HG02840 (cell line): Measurements from ENCODE around the gene FAM81A.
"Not testable (repeated sequence)": the region's sequence is repeated elsewhere in the genome, so short reads cannot be mapped to it uniquely, and the experiment has no call there.

Experiments
- ATAC-seq: cut with Tn5 transposase; IDR thresholded peaks from one replicate; pipeline ENCODE4 v1.9.1; 2021; ENCODE audit warnings: mild to moderate bottlenecking, moderate library complexity, moderate number of reproducible peaks; ENCODE audit not compliant: unreplicated experiment, low FRiP score

The FAM81A gene

GRCh38 chr15:59420986-59421618, 16.9 kb upstream of the FAM81A start:
- no peak for ATAC-seq

DNA sequence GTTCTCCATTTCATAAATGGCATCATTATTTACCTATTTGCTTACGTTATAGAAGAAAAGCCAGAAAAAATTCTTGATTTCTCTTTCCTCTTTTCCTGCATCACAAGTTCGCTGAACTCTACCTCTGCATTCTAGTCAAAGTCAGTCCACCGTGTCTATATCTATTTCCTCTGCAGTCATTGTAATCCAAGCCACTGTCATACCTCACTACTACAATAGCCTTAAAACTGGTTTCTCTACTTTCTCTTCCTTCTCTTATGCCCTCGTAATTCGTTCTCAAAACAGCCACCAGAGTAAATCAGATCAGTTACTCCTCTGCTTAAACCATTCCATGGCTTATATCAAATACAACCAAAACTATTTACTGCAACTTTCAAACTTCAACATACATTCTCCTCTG, 13.4 kb upstream of the FAM81A start:
- ATAC-seq: no peak

GRCh38 chr15:59428898-59429297, 9.1 kb upstream of the FAM81A start:
- not testable (repeated sequence) for ATAC-seq

DNA sequence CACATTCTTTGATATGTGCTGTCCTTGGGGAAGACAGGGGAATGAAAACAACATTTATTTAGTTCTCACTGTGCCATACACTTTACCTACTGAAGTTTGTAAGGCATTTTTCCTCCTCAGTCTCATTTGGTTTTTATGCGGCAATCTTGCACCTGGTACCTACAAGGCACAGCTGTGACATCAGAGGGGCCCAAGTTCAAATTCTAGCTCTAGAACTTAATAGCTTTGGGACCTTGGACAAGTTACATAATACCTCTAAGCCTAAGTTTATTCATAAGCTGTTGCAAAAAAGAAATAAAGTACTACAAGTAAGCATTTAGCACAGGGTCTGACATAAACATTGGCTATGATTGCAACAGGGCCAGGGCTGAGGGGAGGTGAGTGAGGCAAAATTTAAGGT, 5.6 kb upstream of the FAM81A start:
- ATAC-seq: no peak

DNA sequence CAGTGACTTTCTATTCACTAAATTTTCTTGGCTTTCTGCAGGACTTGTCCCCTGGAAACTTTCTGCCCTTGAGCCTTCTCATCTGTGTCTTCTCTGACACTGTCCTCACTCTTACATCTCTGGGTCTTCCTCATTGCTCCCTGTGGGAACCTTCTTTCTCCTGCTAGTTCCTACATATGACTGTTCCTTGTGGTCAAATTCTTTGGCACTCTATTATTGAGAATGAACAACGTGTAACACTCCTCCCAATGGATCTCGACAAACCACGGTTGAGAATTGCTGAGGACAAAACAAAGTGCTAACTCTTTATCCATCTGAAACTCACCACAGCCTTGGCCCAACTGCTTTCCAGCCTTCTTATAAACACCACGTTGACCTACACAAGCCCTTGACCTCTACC, 3.5 kb upstream of the FAM81A start:
- no peak for ATAC-seq

- ATAC-seq: no peak
These were observed 1.2 kb upstream of the FAM81A start for GRCh38 chr15:59436774-59437141.

DNA sequence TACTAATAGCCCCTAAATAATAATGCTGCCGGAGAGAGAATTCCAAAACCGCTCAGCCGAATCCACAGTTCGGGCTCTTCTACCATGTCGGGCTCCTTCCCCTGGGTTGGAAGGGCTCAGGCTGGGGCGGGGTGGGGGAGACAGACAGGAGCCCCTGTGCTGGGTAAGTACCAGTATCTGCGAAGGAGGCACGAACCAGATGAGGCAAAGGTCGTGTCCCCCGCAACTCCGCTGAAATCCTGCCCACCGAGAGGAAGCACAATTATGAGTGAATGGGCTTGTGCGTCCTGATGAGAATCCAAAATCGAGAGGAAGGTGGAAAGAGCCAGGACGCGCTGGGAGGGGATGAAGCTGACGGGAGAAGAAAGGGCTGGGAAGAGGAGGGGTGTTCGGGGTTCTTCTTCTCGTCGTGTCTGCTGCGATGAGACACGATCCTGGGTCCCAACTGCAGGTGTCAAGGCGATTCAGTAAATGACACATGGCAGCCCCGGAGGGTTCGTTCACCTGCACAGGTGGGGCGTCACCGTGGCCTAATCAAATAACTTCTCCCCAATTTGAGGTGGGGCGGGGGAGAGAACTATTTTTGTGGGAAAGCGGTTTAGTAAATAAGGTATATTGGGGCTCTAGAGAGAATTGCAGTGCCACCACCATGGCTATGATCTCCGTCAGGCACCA, 707 bp upstream of the FAM81A start:
- ATAC-seq: no peak

GRCh38 chr15:59438625-59439290, 772 bp downstream of the FAM81A start:
- ATAC-seq: no peak

DNA sequence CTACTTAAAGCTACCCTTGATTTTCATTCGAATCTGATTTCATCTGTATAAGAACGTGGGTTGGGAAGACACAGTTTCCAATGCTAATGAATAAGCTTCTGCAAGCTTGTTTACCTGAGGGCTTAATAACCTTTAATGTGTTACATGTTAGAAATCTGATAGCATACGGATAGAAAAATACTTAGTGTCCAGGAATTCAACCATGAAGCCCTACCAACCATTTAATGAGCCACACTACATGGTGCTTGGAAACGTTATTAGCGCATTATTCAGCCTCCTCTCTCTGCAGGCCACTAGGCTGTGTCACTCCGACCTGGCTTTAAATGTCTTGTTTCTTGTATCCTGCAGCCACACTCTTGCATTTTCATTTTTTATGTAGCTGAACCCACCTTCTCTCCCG, 1.6 kb downstream of the FAM81A start:
- no peak for ATAC-seq

- no peak for ATAC-seq
These were observed 5.5 kb downstream of the FAM81A start for GRCh38 chr15:59443341-59444072.

DNA sequence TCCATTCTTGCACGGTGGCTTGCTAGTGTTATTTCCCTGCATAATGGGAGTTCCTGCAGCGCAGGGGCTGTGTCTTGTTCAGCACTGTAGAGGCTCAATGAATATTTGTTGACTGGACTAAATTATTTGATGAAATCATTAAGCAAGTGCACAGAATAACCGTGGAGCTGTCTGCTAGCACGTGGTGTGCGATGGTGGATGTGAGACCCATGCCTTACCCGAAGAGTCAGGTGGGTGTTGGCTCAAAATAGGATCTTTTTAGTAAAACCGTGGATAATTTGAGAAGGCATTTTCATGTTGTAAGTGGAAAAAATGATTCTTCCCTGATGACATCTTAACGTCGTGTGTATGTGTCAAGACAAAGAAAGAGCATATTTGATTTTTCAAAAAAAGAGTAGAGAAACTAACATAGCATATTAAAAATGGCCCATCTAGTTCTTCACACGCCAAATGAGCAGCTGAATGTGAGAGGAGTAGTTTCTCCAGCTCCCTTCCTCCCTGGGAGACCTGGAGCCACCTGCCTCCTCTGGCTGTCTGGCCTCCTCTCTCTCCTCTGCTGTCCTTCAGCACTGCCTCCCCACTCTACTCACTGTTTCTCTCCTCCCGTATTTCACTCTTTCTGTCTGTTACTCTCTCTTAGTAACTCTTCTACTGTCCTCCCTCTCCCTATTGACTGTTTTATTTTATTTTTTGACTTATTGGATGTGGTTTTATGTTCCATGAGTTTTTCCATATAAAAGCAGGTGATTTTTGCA, 6.3 kb downstream of the FAM81A start:
- no peak for ATAC-seq

GRCh38 chr15:59444980-59445545, 7.1 kb downstream of the FAM81A start:
- no peak for ATAC-seq

DNA sequence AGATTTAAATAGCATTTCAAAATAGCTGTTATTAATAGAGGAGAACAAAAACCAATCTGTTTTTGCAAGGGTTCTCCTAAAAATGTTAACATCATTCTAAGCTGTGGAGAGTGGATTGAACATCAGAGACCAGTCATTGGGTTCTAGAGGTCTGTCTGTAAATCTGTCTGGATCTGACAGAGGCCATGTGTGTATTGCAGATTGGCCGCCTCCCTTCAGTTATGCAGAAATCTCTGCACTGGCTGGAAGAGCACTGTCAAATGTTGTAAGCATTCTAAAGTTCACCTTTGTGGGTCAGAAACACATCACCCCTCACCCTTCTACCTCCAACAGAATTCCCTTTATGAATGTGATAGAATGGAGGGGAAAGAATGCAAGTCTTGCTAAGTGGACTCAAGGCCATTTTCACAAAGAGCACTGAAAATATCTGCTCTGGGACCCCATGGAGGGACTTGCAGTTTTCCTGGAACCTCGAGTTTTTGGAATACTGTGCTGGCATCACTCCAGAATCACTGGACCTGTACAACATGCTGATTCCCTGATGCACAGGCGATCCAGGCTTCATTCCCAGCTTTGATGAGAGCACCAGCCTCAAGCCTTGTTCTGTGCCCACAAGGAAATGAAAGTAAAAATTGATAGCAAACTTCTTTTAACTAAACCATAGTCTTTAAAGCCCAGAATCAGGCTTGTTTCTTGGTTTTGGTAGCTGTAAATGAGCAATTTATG, 8.4 kb downstream of the FAM81A start:
- no peak for ATAC-seq

DNA sequence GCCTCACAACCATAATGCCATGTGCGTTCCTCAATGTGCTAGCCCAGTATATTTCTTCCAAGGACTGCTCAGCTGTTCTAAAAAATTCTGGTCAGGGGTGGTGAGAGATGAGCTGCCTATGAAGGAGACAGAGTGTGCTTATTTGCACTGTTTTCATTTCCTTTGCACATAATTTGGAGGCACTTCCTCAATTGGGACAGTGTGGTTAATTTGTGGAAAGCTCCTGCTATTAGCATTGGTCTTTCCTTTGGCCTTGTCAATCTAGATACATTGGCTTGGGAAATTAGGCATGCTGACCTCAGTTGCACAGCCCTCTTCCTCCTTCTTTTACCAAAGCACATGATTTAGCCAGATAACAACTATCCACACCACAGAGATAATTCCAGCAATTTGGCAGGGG, 9.4 kb downstream of the FAM81A start:
- no peak for ATAC-seq

DNA sequence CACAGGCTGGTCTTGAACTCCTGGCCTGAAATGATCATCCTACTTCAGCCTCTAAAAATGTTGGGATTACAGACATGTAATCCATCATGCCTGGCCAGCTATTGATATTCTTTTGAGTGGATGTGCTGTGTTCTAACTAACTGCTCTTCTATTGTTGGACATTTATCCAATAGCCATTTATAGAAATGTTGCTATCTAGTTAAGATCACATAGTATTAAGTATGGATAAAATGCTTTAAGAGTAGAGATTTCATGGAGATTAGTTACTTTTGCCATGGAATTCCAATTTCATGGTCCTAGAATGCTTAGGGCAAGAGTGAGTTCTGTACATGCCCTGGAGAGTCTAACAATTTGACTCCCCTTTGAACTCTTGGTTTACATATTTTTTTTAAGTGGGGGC, 10.9 kb downstream of the FAM81A start:
- no peak for ATAC-seq

- ATAC-seq: no peak
These were observed 15.7 kb downstream of the FAM81A start for GRCh38 chr15:59453474-59454215.

- ATAC-seq: no peak
These were observed 18.1 kb downstream of the FAM81A start for GRCh38 chr15:59456114-59456513.

GRCh38 chr15:59457103-59457502, 19.1 kb downstream of the FAM81A start:
- no peak for ATAC-seq

- no peak for ATAC-seq
These were observed 23.5 kb downstream of the FAM81A start for GRCh38 chr15:59461521-59461920.
